Small intestine (tissue), 7 donors: ENCODE results near the gene TRPM1. TPM values are rescaled to one million over a fixed set of nuclear protein-coding genes. Genes with fewer than 3 reads are reported as not detected.
"Not testable (repeated sequence)": the region's sequence is repeated elsewhere in the genome, so short reads cannot be mapped to it uniquely, and the experiment has no call there.

Source experiments
- DNase-seq, 2 donors: peaks; one replicate each; pipeline versions ENCODE4 v3.0.0 to v3.0.0-alpha.2; 2013
- FAIRE-seq: peaks from 2 replicates; lab custom pipeline; 2012; peaks lifted over from hg19 to GRCh38; lab: Jason Lieb, UNC
- H3K27ac ChIP-seq, 3 donors: one replicate each; pipeline ENCODE4 v1.5.1; 2013; ENCODE audit warnings: low read length in 2 of 3, mild to moderate bottlenecking in 2 of 3, control low read depth in 1 of 3, inconsistent platforms in 1 of 3, low read depth in 1 of 3, moderate library complexity in 1 of 3
- H3K27me3 ChIP-seq, 3 donors: one replicate each; pipeline ENCODE4 v1.6.1; 2013; ENCODE audit warnings: low read length in 3 of 3, inconsistent platforms in 1 of 3; ENCODE audit not compliant: control insufficient read depth in 3 of 3, insufficient read depth in 3 of 3
- H3K36me3 ChIP-seq, 3 donors: one replicate each; pipeline ENCODE4 v1.6.1; 2013; ENCODE audit warnings: low read length in 3 of 3, inconsistent platforms in 1 of 3, low read depth in 1 of 3, mild to moderate bottlenecking in 1 of 3, moderate library complexity in 1 of 3; ENCODE audit not compliant: control insufficient read depth in 3 of 3, insufficient read depth in 2 of 3
- H3K4me1 ChIP-seq, 3 donors: one replicate each; pipeline ENCODE4 v1.6.1; 2013; ENCODE audit warnings: low read length in 2 of 3, inconsistent platforms in 1 of 3, low read depth in 1 of 3, mild to moderate bottlenecking in 1 of 3, moderate library complexity in 1 of 3; ENCODE audit not compliant: control insufficient read depth in 3 of 3, insufficient read depth in 2 of 3
- H3K4me3 ChIP-seq, 3 donors: one replicate each; pipeline ENCODE4 v1.5.1; 2013; ENCODE audit warnings: low read length in 3 of 3, control low read depth in 1 of 3, inconsistent platforms in 1 of 3, low read depth in 1 of 3, mild to moderate bottlenecking in 1 of 3, moderate library complexity in 1 of 3
- H3K9me3 ChIP-seq, 2 donors: one replicate each; pipeline ENCODE4 v1.6.1; 2013; ENCODE audit warnings: low read depth in 1 of 2, low read length in 1 of 2; ENCODE audit not compliant: control insufficient read depth in 2 of 2, insufficient read depth in 1 of 2
- WGBS, 3 donors: extraction: QIAGEN DNeasy Blood & Tissue Kit; methylation state at CpG; one replicate each; pipeline ENCODE4 v1.1.7; 2013; 5-methylcytosine and 5-hydroxymethylcytosine counted together
- polyA plus RNA-seq, 4 donors: library from polyadenylated mRNA; stranded (reverse) in 3 of 4; unstranded in 1 of 4; fragments of 200-250 nt in 3 of 4; fragments of 120-200 nt in 1 of 4; gene quantifications; one replicate each; pipeline versions ENCODE4 v1.2.1 to v1.2.3, GENCODE V29; 2013
- donor health status: healthy with polysubstance abuse.
- donor health status: control.
- donor health status: control.
- donor health status: Bipolar disorder and iron deficiency.
- donor health status: healthy.

Gene TRPM1
- polyA plus RNA-seq, 4 donors, result under 0.01 TPM; not detected in 3

- DNase-seq, result peak in 1 of 2 donors; percentile 27
- Histone ChIP-seq H3K27me3 (no peaks in the 10 kb centered on the region), H3K4me3 (no peak overlapping the region), H3K27ac (no peak overlapping the region), H3K4me1 (no peaks in the 10 kb centered on the region), H3K9me3 (no peaks in the 10 kb centered on the region), H3K36me3 (no peaks in the 10 kb centered on the region)
- no peak for FAIRE-seq
- 19 to 47% (median 35%) methylated on average over 4 of the region's 4 CpGs for WGBS, 3 donors
Measured at GRCh38 chr15:31090766-31091165, 10.8 kb downstream of the TRPM1 start.

- no peak overlapping the region for H3K4me3 ChIP-seq
- no peaks in the 10 kb centered on the region for H3K36me3 ChIP-seq
- no peak overlapping the region for H3K27ac ChIP-seq
- FAIRE-seq (no peak), DNase-seq (no peak)
- H3K27me3 ChIP-seq, result no peaks in the 10 kb centered on the region
- no peaks in the 10 kb centered on the region for H3K9me3 ChIP-seq
- H3K4me1 ChIP-seq, result no peaks in the 10 kb centered on the region
- 84 to 93% (median 86%) methylated on average over 18 of the region's 18 CpGs for WGBS, 3 donors
Measured at GRCh38 chr15:31089368-31090047, 12.0 kb downstream of the TRPM1 start.

- H3K4me3 ChIP-seq, result no peak overlapping the region
Measured at GRCh38 chr15:31088672-31089367, 12.7 kb downstream of the TRPM1 start.

GRCh38 chr15:31088041-31088440 lies 13.5 kb downstream of the TRPM1 start:
- not testable (repeated sequence) for H3K36me3 ChIP-seq, FAIRE-seq, DNase-seq, H3K27ac ChIP-seq, H3K4me1 ChIP-seq, H3K4me3 ChIP-seq, H3K9me3 ChIP-seq, H3K27me3 ChIP-seq
- WGBS, 3 donors, result 74 to 89% (median 85%) methylated on average over 8 of the region's 8 CpGs

More at GRCh38 chr15:31088672-31089367, 12.7 kb downstream of the TRPM1 start:
- DNase-seq (peak in 1 of 2 donors; percentile 41), FAIRE-seq (no peak)
- Histone ChIP-seq H3K9me3 (no peaks in the 10 kb centered on the region), H3K27me3 (no peaks in the 10 kb centered on the region), H3K27ac (no peak overlapping the region), H3K36me3 (no peaks in the 10 kb centered on the region), H3K4me1 (no peaks in the 10 kb centered on the region)
- 63 to 83% (median 66%) methylated on average over 21 of the region's 21 CpGs for WGBS, 3 donors

GRCh38 chr15:31086344-31086743 lies 15.2 kb downstream of the TRPM1 start:
- no peaks in the 10 kb centered on the region for H3K27me3 ChIP-seq
- no peak overlapping the region for H3K4me3 ChIP-seq
- WGBS, 3 donors, result 34 to 78% (median 78%) methylated on average over 4 of the region's 4 CpGs
- H3K9me3 ChIP-seq, result no peaks in the 10 kb centered on the region
- H3K4me1 ChIP-seq, result peaks cover 0 to 3% (median 0%) of the 10 kb centered on the region in 3 donors
- no peak overlapping the region for H3K27ac ChIP-seq
- FAIRE-seq, result no peak
- no peaks in the 10 kb centered on the region for H3K36me3 ChIP-seq
- DNase-seq, result no peak

- no peaks in the 10 kb centered on the region for H3K27me3 ChIP-seq
- no peaks in the 10 kb centered on the region for H3K9me3 ChIP-seq
- no peaks in the 10 kb centered on the region for H3K36me3 ChIP-seq
- H3K27ac ChIP-seq, result no peak overlapping the region
- DNase-seq (no peak), FAIRE-seq (no peak)
- no peak overlapping the region for H3K4me3 ChIP-seq
- 52 to 75% (median 72%) methylated on average over 7 of the region's 7 CpGs for WGBS, 3 donors
- H3K4me1 ChIP-seq, result peaks cover 0 to 3% (median 0%) of the 10 kb centered on the region in 3 donors
Measured at GRCh38 chr15:31085359-31085758, 16.2 kb downstream of the TRPM1 start.

- FAIRE-seq, result no peak
Measured at GRCh38 chr15:31084176-31084575, 17.3 kb downstream of the TRPM1 start.

GRCh38 chr15:31083370-31083780 lies 18.1 kb downstream of the TRPM1 start:
- FAIRE-seq (no peak), DNase-seq (no peak)
- Histone ChIP-seq H3K9me3 (no peaks in the 10 kb centered on the region), H3K27ac (no peak overlapping the region), H3K36me3 (no peaks in the 10 kb centered on the region), H3K27me3 (no peaks in the 10 kb centered on the region), H3K4me3 (no peak overlapping the region), H3K4me1 (peaks cover 0 to 3% (median 0%) of the 10 kb centered on the region in 3 donors)
- WGBS, 3 donors, result 10 to 41% (median 16%) methylated on average over 6 of the region's 6 CpGs

More at GRCh38 chr15:31084176-31084575, 17.3 kb downstream of the TRPM1 start:
- 73 to 86% (median 79%) methylated on average over 6 of the region's 6 CpGs for WGBS, 3 donors
- H3K36me3 ChIP-seq, result no peaks in the 10 kb centered on the region
- peaks cover 0 to 3% (median 0%) of the 10 kb centered on the region in 3 donors for H3K4me1 ChIP-seq
- no peak for DNase-seq
- no peaks in the 10 kb centered on the region for H3K27me3 ChIP-seq
- H3K27ac ChIP-seq, result no peak overlapping the region
- no peaks in the 10 kb centered on the region for H3K9me3 ChIP-seq
- H3K4me3 ChIP-seq, result no peak overlapping the region
